HepG2 (cell line): ENCODE results near the gene RNF114. TPM values are rescaled to one million over a fixed set of nuclear protein-coding genes. Genes with fewer than 3 reads are reported as not detected.

Experiments used
- AGO1 ChIP-seq: fragments of 200-400 bp; formaldehyde crosslinking; IDR thresholded peaks from 2 replicates; pipeline ENCODE4 v1.6.1; 2017; ENCODE audit warnings: mild to moderate bottlenecking, low read depth, low read length, moderate library complexity; ENCODE audit not compliant: poor library complexity, severe bottlenecking
- BORCS8-MEF2B ChIP-seq: sonication (generic); formaldehyde crosslinking; IDR thresholded peaks from 2 replicates; pipeline ENCODE4 v1.8.0; 2022; ENCODE audit warnings: mild to moderate bottlenecking, missing genetic modification reagents
- CBFB ChIP-seq: sonication (generic); formaldehyde crosslinking; IDR thresholded peaks from 2 replicates; pipeline ENCODE4 v1.4.0; 2020; ENCODE audit warnings: missing genetic modification reagents
- E2F1 ChIP-seq: sonication (generic); formaldehyde crosslinking; IDR thresholded peaks from 2 replicates; pipeline ENCODE4 v1.5.0; 2020; ENCODE audit warnings: missing genetic modification reagents
- HMGXB4 ChIP-seq, 2 experiments: sonication (generic) in 1 of 2; formaldehyde crosslinking in 1 of 2; IDR thresholded peaks; 2 replicates each; pipeline versions ENCODE4 v1.4.0 to v1.6.1; 2018 to 2020; ENCODE audit warnings: missing genetic modification reagents in 2 of 2, borderline replicate concordance in 1 of 2, low read depth in 1 of 2, mild to moderate bottlenecking in 1 of 2, missing biosample characterization in 1 of 2
- MTA3 ChIP-seq: sonication (generic); formaldehyde crosslinking; IDR thresholded peaks from 2 replicates; pipeline ENCODE4 v1.4.0; 2020; ENCODE audit warnings: missing genetic modification reagents
- NCOA2 ChIP-seq: sonication (generic); formaldehyde crosslinking; IDR thresholded peaks from 2 replicates; pipeline ENCODE4 v1.8.0; 2022; ENCODE audit warnings: inconsistent platforms
- REXO4 ChIP-seq: sonication (generic); formaldehyde crosslinking; IDR thresholded peaks from 2 replicates; pipeline ENCODE4 v1.8.0; 2022; ENCODE audit warnings: missing genetic modification reagents, mild to moderate bottlenecking, borderline replicate concordance
- SAP130 ChIP-seq: IDR thresholded peaks from 2 replicates; pipeline ENCODE4 v1.6.1; 2016; ENCODE audit warnings: low read depth
- SNAPC2 ChIP-seq: sonication (generic); formaldehyde crosslinking; IDR thresholded peaks from 2 replicates; pipeline ENCODE4 v1.8.1; 2022; ENCODE audit warnings: mild to moderate bottlenecking, missing genetic modification reagents
- SP4 ChIP-seq: sonication (generic); formaldehyde crosslinking; IDR thresholded peaks from 2 replicates; pipeline ENCODE4 v1.8.1; 2023; ENCODE audit warnings: mild to moderate bottlenecking, missing genetic modification reagents
- SYNCRIP ChIP-seq: fragments of 200-400 bp; formaldehyde crosslinking; IDR thresholded peaks from 2 replicates; pipeline ENCODE4 v1.6.1; 2018; ENCODE audit warnings: mild to moderate bottlenecking, low read depth, low read length; ENCODE audit not compliant: insufficient read depth
- ZBTB42 ChIP-seq: sonication (generic); formaldehyde crosslinking; IDR thresholded peaks from 2 replicates; pipeline ENCODE4 v1.5.0; 2020; ENCODE audit warnings: mild to moderate bottlenecking, missing genetic modification reagents
- ZBTB49 ChIP-seq: sonication (generic); formaldehyde crosslinking; IDR thresholded peaks from 2 replicates; pipeline ENCODE4 v1.4.0; 2020; ENCODE audit warnings: missing genetic modification reagents, borderline replicate concordance
- ZBTB8A ChIP-seq: sonication (generic); formaldehyde crosslinking; IDR thresholded peaks from 2 replicates; pipeline ENCODE4 v1.4.0; 2020; ENCODE audit warnings: mild to moderate bottlenecking, low read depth, missing genetic modification reagents, borderline replicate concordance
- ZMYM3 ChIP-seq: sonication (generic); formaldehyde crosslinking; IDR thresholded peaks from 2 replicates; pipeline ENCODE4 v1.5.1; 2020; ENCODE audit warnings: mild to moderate bottlenecking, missing genetic modification reagents
- ZNF224 ChIP-seq: sonication (generic); formaldehyde crosslinking; IDR thresholded peaks from 2 replicates; pipeline ENCODE4 v1.5.0; 2020; ENCODE audit warnings: mild to moderate bottlenecking, missing genetic modification reagents
- ZNF230 ChIP-seq: sonication (generic); formaldehyde crosslinking; IDR thresholded peaks from 2 replicates; pipeline ENCODE4 v1.4.0; 2020; ENCODE audit warnings: mild to moderate bottlenecking, missing genetic modification reagents
- ZNF235 ChIP-seq: sonication (generic); formaldehyde crosslinking; IDR thresholded peaks from 2 replicates; pipeline ENCODE4 v1.8.1; 2023; ENCODE audit warnings: mild to moderate bottlenecking, missing genetic modification reagents, borderline replicate concordance
- ZNF501 ChIP-seq: sonication (generic); formaldehyde crosslinking; IDR thresholded peaks from 2 replicates; pipeline ENCODE4 v1.5.1; 2020; ENCODE audit warnings: mild to moderate bottlenecking, moderate library complexity, missing genetic modification reagents
- ZNF670 ChIP-seq: sonication (generic); formaldehyde crosslinking; IDR thresholded peaks from 2 replicates; pipeline ENCODE4 v1.8.0; 2022; ENCODE audit warnings: mild to moderate bottlenecking, missing genetic modification reagents, borderline replicate concordance
- ZNF761 ChIP-seq: sonication (generic); formaldehyde crosslinking; conservative IDR thresholded peaks from 2 replicates; pipeline ENCODE4 v1.4.0; 2020; ENCODE audit warnings: mild to moderate bottlenecking, missing genetic modification reagents
- ZNF770 ChIP-seq: sonication (generic); formaldehyde crosslinking; IDR thresholded peaks from 2 replicates; pipeline ENCODE4 v1.5.0; 2020; ENCODE audit warnings: mild to moderate bottlenecking, missing genetic modification reagents
- polyA plus RNA-seq, 8 experiments: library from polyadenylated mRNA; depleted of rRNA in 3 of 8; stranded (reverse) in 7 of 8; unstranded in 1 of 8; fragments of >200 nt; fragmentation: Illumina TruSeq in 4 of 8; extraction: Trizol in 4 of 8; gene quantifications; 2 replicates each; pipeline versions ENCODE4 v1.2.1 to v1.2.3, GENCODE V29; 2011 to 2016; ENCODE audit warnings: low read depth in 4 of 8, missing spikeins in 1 of 8, mixed read lengths in 1 of 8; ENCODE audit not compliant: insufficient read depth in 1 of 8
- total RNA-seq, 5 experiments: library from RNA; depleted of rRNA; stranded (reverse); fragments of >200 nt; fragmentation: Illumina TruSeq; extraction: Trizol; gene quantifications; 2 replicates each; pipeline ENCODE4 v1.2.3, GENCODE V29; 2016; ENCODE audit warnings: low read depth in 1 of 5

The RNF114 gene
- total and polyA plus RNA-seq, 2 of the 13 experiments (the other 11 are each of a cell fraction or from before 2014, with no cell fraction given), result 119 to 126 TPM

GRCh38 chr20:49983123-49983847 lies 47.1 kb downstream of the RNF114 start (continued):
- TF ChIP-seq MTA3 (CRISPR knock-in tag) (0 out of 2 replicates have a peak, but pooled peaks have one; percentile 51), ZBTB8A (no peak), ZBTB42 (CRISPR knock-in tag) (no peak), NCOA2 (CRISPR knock-in tag) (no peak), REXO4 (no peak), SAP130 (CRISPR knock-in tag) (no peak), AGO1 (no peak), CBFB (CRISPR knock-in tag) (no peak), ZNF230 (CRISPR knock-in tag) (no peak), ZNF761 (CRISPR knock-in tag) (no peak; the same call in 1 of the 2 replicates), ZNF235 (no peak), ZNF770 (no peak), ZNF501 (CRISPR knock-in tag) (no peak), ZNF224 (CRISPR knock-in tag) (no peak), SNAPC2 (CRISPR knock-in tag) (no peak), SYNCRIP (no peak), E2F1 (CRISPR knock-in tag) (no peak), BORCS8-MEF2B (CRISPR knock-in tag) (no peak), HMGXB4 (CRISPR knock-in tag; IDR thresholded peaks at IDR 0.05; ENCODE audit: borderline replicate concordance in 1 of 2, low read depth in 1 of 2) (peak in 1 of 2 experiments; percentile 7; a peak in 1 of 4 replicates), ZNF670 (CRISPR knock-in tag) (no peak), ZMYM3 (CRISPR knock-in tag) (peak; percentile 10), SP4 (CRISPR knock-in tag) (no peak), ZBTB49 (CRISPR knock-in tag) (no peak)
